HUDEP-2 (cell line): ENCODE measurements around the gene ADAM8.
"Not testable (repeated sequence)": the region's sequence is repeated elsewhere in the genome, so short reads cannot be mapped to it uniquely, and the experiment has no call there.

Experiments
- DNase-seq, 76 experiments: peaks; one replicate each; lab custom pipeline; 2025; ENCODE audit not compliant: unreplicated experiment in 76 of 76; lab: John Stamatoyannopoulos, UW

The ADAM8 gene

GRCh38 chr10:133270773-133271297 lies 5.8 kb downstream of the ADAM8 start:
- DNase-seq: no peak

- no peak for DNase-seq
Observed at GRCh38 chr10:133270204-133270603, 6.5 kb downstream of the ADAM8 start.

- DNase-seq: no peak
Observed at GRCh38 chr10:133269367-133269766, 7.3 kb downstream of the ADAM8 start.

GRCh38 chr10:133268532-133268931 lies 8.1 kb downstream of the ADAM8 start:
- no peak for DNase-seq

- no peak for DNase-seq
Observed at GRCh38 chr10:133267829-133268228, 8.8 kb downstream of the ADAM8 start.

GRCh38 chr10:133267293-133267692 lies 9.4 kb downstream of the ADAM8 start:
- no peak for DNase-seq

- no peak for DNase-seq
Observed at GRCh38 chr10:133266056-133266795, 10.4 kb downstream of the ADAM8 start.

GRCh38 chr10:133265052-133265451 lies 11.6 kb downstream of the ADAM8 start:
- not testable (repeated sequence) for DNase-seq

- DNase-seq: peak in 14 of 76 experiments; percentile 9 to 26 (median 13)
Observed at GRCh38 chr10:133264461-133264860, 12.2 kb downstream of the ADAM8 start.

- DNase-seq: no peak
Observed at GRCh38 chr10:133263674-133264073, 13.0 kb downstream of the ADAM8 start.

GRCh38 chr10:133262696-133263095 lies 14.0 kb downstream of the ADAM8 start:
- no peak for DNase-seq

GRCh38 chr10:133261726-133262325 lies 14.8 kb downstream of the ADAM8 start:
- peak in 72 of 76 experiments; percentile 18 to 94 (median 84) for DNase-seq

GRCh38 chr10:133260895-133261725 lies 15.6 kb downstream of the ADAM8 start:
- peak in 65 of 76 experiments; percentile 8 to 81 (median 65) for DNase-seq

GRCh38 chr10:133259602-133259989 lies 17.1 kb downstream of the ADAM8 start:
- no peak for DNase-seq

GRCh38 chr10:133258818-133259601 lies 17.7 kb downstream of the ADAM8 start:
- DNase-seq: peak in 44 of 76 experiments; percentile 8 to 61 (median 29)

- DNase-seq: peak in 29 of 76 experiments; percentile 8 to 53 (median 26)
Observed at GRCh38 chr10:133258066-133258817, 18.4 kb downstream of the ADAM8 start.

- DNase-seq: peak in 45 of 76 experiments; percentile 2 to 67 (median 42)
Observed at GRCh38 chr10:133257489-133258065, 19.1 kb downstream of the ADAM8 start.

- DNase-seq: no peak
Observed at GRCh38 chr10:133255323-133255722, 21.3 kb downstream of the ADAM8 start.
